ENCODE results near the gene UMODL1.
"Not testable (repeated sequence)": the region's sequence is repeated elsewhere in the genome, so short reads cannot be mapped to it uniquely, and the experiment has no call there.

Gene UMODL1

DNA sequence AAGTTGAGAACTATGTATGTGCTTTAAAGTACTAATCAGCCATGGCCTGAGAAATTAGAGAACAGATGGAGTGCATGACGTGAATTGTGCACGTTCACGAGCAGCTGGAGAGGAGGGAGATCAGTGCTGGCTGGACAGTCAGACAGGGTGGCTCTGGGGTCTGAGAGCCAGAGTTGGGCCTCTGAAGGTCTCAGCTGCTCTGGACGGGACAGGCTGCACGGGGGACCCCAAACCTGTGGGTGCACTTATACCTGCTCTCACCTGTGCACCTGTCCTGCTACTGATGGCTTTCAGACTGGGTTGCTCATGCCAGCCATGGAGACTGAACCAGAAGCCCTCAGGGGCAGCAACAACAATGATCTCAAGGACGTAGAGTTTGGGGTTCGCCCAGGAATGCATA is 43.5 kb downstream of the UMODL1 start:
- no peak for DNase-seq (ENCODE audit: low read depth)

DNA sequence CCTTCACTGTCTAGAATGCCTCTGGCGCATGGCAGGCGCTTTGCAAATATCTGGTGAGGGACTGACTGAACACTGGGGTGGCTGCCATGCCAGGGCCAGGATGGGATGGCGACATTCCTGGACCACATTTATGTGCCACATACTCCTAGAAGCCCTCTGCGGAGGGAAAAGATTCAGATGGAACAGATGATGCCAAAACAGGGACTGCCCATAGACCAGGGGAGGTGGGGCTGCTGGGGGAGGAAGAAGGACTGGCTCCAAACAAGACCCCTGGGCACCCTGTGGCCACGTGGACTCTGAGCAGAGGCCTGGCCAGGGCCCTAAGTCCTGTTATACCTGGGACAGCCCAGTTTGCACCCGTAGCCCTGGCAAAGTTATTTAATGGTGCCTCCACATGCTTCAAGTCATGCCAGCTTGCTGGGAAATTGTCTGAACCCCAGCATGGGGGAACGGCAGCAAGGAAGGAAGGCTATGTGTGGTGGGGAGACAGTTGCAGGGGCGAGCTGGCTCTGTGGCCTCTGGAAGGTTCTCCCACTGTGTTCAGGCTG is 44.1 kb downstream of the UMODL1 start:
- DNase-seq (ENCODE audit: low read depth): no peak

DNA sequence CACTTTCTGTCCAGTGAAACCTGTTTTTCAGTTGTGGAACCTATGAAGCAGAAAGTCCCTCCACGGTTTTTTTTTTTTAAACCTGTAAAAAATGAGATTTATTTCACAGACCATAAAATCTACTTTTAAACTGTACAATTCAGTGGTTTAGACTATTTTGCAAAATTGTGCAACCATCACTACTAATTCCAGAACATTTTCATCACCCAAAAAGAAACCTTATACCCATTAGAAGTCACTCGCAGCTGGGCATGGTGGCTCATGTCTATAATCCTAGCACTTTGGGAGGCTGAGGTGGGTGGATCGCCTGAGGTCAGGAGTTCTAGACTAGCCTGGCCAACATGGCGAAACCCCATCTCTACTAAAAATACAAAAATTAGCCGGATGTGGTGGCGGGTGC is 45.4 kb downstream of the UMODL1 start:
- DNase-seq (ENCODE audit: low read depth): not testable (repeated sequence)

DNA sequence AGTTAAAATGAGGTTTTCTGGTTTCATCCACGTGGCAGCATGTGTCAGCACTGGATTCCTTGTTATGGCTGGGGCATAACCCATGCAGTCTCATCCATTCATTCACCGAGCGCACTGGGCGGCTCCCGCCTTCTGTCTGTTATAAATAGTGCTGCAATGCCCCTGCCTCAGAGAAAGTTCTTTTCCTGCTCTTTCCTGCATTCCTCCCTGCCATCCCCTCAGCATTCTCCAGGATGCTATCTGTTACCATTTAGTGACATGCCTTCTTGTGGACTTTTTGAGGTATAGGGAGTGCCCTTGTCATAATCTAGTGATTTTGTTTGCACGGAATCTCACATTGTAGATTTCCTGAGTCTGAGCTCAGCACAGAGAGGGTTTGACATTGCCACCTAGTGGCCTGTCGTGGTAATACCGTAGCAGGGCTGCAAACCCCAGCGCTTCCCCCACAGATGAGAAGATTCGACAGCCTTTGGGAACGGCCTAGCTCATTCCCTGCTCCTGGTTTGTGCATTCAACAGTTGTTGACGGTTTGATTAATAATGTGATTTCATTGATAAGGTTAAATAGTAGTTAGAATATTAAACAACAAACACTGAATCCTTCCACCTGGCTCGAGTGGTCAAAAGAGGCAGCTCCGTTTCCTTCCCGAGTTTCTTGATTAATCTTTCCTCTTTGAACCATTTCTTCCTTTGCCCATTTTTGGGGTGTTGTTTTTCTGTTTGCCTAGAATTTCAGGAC is 46.3 kb downstream of the UMODL1 start:
- peak; percentile 62 for DNase-seq (ENCODE audit: low read depth)

DNA sequence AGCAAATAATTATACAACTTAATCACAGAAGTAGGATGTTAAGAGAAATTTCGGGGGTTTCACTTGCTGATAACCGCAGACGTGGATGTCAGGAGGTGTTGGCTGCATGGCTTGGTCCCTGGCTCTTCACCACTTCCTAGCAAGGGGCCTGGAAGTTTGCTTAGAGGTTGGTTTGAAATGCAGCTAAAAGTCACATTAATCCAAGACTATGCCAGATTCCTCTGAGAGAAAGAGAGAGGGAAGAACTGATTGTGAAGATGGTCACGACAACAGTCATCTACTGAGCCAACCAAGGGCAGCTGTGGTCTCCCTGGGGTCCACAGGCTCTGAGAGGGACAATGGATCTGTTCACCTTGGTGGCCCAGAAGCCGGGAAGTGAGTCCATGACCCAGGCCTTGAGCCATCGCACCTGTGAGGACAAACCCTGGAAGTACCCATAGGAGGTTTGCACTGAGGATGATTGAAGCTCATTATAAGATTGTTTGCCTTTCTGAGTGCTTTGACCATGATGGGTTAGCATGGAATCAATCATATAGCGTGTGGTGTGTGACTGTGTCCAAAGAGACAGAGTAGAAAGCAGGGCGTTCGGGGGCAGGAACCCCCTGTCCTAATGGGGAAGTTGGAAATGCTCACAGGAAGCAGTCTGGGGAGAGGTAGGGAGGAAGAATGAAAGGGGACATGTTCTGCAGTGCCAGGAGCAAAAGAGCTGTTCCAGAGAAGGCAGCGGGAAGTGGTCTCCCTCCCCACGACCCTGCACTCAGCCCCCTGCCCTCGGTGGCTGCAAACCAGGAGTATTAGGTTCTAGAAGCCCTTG is 47.1 kb downstream of the UMODL1 start:
- DNase-seq (ENCODE audit: low read depth): no peak

DNA sequence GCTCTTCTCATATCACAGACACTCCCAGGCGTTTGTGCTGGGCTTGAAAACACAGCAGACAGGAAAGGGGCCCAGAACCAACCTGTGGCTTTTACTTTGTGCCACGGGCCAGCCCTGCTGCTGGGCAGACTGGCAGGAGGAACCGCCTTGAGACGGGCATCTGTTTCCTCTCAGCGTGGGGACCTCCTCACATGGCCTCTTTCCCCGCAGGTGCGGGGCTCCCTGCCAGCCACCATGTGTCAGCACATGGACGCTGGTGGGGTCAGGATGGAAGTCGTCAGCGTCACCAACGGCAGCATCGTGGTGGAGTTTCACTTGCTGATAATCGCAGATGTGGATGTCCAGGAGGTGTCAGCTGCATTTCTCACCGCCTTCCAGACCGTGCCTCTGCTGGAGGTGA is 47.8 kb downstream of the UMODL1 start:
- no peak for DNase-seq (ENCODE audit: low read depth)

DNA sequence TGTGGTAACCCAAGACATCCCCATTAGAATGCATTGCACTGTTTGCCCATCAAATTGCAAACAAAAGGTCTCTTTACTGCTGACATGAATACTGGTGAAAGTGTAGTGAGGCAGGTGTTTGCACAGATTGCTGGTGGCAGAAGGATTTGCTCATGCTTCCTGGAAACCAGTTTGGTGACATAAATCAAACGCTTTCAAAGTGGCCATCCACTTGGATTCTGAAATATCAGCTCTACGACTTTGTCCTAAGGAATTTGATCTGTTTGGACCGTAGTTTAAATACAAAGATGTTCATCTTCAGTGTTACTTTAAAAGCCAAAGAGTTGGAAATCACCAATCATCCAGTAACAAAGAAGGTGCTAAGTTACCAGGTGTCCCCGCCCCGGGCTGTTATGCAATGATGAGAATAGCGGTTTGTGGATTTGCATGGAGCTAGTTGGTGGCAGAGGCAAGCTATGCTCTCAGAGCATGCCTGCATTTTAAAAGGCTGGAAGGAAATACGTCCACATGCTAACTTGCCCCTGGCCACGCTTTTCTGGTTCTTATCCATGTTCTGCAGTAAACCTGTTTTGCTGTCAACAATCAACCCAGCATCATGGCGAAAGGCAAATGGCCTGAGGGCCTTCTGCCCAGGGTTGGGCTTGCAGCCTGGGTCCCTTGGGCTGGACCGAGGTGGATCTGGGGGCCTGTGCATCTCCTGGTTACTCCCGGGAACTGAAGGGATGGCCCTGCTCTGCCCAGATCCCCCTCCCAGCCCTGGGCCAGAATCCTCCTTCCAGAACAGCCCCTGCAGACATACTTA is 49.2 kb downstream of the UMODL1 start:
- DNase-seq (ENCODE audit: low read depth): no peak

DNA sequence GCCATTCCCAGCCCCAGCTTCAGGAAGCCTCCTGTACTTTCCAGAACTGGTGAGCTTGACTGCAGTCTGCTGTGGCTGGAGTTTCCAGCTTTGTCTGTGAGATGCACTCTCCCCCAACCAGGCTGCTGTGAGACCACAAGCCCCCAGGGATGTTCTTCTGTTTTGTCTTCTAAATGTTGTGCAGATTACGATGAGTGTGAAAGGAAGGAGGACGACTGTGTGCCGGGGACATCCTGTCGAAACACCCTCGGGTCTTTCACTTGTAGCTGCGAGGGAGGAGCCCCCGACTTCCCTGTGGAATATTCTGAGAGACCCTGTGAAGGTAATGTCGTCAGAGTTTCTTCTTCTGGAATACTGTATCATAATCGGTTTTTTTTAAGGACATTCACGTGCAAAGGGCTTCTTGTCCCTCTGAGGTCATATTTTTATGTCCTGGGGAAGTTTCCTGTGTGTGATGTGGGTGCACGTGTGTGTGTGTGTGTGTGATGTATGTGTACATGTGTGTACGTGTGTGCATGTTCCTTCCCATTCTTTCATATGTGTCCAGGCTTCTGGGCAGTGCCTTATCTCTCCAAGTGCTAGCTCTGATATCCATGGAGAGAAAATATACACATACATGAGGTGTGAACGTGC is 49.9 kb downstream of the UMODL1 start:
- no peak for DNase-seq (ENCODE audit: low read depth)

DNA sequence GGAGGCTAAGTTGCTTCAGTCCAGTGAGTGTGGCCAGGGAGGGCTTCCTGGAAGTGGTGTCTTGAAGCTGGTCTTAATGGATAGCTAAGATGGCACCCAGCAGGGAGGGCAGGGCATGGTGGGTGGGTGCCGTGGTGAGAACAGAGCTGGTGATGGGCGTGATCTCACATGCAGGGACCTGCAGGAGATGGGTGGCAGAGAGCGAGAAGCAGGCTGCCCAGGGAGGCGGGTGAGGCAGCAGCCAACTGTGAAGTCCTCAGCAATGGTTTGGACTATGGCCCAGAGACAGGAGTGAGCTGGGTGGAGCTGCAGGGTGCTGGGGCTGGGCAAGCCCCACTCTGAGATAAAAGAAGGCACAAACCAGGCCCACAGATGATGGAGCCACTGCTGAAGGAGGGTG is 50.7 kb downstream of the UMODL1 start:
- DNase-seq (ENCODE audit: low read depth): no peak

DNA sequence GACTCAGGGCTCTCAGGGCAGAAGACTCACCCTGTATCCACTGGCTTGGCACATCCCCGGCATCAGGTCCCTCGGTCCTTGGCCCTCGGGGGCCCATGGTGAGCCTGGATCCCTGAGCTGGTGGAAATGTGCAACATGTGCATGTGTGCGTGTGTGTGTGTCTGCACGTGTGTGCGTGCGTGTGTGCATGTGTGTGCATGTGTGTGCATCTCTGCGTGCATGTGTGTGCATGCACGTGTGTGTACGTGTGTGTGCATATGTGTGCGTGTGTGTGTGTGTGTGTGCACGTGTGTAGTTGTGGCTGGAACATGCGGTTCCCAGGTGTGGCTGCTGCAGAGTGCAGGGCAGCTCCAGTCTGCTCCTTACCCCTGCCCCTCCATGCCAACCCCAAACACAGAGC is 51.3 kb downstream of the UMODL1 start:
- DNase-seq (ENCODE audit: low read depth): no peak

DNA sequence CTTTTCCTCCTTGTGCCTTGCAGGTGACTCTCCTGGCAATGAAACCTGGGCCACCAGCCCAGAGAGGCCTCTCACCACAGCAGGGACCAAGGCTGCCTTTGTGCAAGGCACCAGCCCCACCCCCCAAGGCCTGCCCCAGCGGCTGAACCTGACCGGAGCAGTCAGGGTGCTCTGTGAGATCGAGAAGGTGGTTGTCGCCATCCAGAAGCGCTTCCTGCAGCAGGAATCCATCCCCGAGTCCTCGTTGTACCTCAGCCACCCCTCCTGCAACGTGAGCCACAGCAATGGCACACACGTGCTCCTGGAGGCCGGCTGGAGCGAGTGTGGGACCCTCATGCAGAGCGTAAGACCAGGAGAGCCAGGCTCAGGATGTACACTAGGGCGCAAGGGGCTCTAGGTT is 51.7 kb downstream of the UMODL1 start:
- no peak for DNase-seq (ENCODE audit: low read depth)

DNA sequence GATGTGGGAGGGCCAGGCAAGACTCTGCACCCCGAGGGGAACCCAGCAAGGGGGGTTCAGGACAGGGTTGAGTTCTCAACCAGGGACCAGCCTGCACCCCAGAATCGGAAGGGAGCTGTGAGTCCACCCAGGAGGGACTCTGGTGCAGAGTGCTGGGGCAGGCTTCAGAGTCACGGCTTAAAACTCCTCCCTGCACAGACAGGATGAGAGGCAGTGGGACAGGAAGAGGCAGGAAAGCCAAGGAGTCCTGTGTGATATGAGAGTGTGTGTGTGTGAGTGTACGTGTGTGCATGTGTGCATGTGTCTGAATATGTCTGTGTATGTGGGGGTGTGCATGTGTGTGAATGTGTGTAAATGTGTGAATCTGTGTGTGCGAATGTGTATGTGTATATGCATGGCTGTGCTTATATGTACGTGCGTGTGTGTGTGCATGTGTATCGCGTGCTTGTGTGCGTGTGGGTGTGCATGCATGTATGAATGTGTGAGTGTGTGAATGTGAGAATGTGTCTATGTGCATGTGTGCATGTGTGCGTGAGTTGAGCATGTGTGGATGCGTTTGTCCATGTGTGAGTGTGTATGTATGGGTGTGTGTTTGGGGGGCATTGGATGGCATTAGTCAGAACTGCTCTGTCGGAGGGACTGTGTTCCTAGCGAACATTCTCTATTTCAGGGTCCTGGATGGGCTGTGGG is 52.2 kb downstream of the UMODL1 start:
- no peak for DNase-seq (ENCODE audit: low read depth)

DNA sequence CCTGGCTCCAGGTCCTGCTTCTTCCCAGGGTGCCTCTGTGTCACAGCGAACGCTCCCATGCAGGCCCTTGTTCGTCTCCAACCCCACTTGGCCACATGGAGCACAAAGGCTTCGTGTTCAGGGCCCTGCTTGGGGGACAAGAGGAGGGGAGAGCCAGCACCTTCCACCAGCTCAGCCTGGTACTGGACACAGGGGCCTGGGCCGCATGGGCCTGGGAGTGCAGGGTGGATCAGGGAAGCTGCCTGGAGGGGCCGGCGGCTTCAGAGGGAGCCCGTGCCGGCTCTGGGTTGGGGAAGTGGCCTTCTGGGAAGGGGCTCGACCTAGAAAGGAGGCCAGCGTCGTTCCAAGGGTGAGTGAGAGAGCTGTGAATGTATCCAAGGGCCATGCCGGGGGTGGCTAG is 53.0 kb downstream of the UMODL1 start:
- no peak for DNase-seq (ENCODE audit: low read depth)

DNA sequence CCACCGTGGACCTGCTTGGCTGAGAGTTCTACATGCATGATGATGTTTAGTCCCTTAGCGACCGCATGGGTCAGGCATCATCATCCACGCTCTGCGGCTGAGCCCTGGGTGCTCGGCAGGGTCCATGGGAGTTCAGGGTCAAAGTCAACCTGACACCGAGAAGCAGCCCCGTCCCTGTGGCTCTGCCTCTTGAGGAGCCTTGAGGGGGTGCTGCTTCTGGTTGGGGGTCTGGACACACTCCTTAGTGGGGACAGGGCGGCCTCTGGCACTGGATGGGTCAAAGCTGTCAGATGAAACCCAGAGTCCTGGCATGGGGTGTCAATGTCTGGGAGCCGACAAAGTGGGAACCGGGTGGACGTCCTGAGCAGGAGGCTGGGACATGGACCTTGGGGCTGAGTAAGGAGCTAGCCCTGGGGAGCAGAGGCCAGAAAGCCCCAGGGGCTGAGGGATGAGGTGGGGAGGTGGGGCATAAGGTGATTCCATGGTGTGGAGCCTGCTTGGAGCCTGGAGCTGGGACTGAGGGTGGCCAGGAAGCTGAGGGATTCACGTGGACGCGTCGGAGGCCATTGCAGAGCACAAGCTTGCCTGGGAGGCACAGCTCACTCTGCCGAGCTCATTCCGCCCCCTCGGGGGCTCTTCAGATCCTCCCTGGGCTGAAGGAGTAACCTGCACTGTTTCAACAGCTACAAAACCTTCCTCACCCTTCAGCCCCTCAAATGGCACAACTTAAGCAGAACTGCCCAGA is 53.9 kb downstream of the UMODL1 start:
- DNase-seq (ENCODE audit: low read depth): no peak

DNA sequence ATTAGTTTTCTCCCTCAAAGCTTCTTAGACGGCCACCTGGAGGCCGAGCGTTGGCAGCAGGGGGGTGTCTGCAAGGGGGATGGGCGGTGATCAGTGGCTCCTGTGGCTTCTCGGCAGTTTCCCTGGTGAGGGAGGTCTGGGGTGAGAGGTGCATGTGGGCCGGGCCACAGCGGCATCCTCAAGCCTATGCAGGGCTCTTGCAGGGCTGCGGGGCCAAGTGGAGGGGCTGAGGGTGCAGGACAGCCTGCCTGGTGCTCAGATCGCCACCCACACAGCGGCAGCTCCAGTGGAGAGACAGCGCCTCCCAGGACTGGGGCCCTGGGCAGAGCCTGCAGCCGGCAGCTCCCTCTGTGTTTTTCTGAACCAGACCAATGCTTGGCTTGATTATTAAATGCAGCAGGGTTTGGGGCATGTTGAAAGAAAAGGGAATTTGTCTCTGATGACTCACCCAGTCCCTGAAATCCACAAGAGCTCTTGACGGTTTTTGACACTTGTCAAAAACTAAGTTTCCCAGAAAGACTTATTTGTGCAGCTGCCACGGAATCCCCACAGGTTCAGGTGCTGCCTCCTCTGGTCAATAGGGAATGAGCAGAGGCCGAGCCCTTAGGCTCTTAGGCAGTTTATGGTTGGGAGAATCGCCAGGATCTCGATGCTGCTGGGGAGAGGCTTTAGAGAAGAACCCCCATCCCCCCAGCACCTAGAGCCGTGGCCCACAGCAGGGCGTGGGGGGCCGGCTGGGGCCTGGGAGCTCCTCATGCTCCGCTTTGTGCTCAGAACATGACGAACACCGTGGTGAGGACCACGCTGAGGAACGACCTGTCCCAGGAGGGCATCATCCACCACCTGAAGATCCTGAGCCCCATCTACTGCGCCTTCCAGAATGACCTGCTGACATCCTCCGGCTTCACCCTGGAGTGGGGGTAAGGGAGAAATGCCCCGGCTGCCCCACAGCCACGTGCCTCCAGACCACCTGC is 54.7 kb downstream of the UMODL1 start:
- DNase-seq (ENCODE audit: low read depth): peak; percentile 56

DNA sequence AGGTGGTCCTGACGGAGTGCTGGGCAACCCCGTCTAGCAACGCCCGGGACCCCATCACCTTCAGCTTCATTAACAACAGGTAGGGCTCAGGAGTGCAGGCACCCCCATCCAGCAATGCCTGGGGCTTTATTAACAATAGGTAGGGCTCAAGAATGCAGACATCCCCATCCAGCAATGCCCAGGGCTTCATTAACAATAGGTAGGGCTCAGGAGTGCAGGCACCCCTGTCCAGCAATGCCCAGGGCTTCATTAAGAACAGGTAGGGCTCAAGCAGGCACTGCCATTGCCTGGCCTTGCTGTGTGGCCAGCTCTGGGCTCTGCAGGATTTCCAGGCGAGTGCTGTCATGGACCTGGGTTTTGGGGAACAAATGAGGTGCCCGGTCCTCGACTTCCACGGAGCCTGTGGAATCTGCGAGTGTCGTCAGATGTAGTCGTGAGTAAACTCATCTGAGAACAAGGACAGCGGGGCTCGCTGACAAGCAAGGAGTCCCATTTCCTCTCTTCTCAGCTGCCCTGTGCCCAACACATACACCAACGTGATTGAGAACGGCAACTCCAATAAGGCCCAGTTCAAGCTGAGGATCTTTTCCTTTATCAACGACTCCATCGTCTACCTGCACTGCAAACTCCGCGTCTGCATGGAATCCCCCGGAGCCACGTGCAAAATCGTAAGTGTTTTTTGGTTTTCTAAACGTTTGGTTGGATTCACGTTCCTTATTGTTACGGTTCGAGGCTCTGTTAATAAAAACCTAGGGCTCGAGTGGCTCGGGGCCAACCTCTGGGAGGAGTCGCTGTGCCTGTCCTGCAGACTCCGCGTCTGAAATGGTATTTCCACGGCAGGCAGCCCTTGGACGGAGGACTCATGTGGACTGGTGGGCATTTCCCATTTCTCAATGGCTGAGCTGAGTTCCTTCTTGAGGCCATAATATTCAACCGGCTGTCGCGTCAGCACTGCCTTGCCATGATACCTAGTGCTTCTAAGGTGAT is 56.3 kb downstream of the UMODL1 start:
- no peak for DNase-seq (ENCODE audit: low read depth)

DNA sequence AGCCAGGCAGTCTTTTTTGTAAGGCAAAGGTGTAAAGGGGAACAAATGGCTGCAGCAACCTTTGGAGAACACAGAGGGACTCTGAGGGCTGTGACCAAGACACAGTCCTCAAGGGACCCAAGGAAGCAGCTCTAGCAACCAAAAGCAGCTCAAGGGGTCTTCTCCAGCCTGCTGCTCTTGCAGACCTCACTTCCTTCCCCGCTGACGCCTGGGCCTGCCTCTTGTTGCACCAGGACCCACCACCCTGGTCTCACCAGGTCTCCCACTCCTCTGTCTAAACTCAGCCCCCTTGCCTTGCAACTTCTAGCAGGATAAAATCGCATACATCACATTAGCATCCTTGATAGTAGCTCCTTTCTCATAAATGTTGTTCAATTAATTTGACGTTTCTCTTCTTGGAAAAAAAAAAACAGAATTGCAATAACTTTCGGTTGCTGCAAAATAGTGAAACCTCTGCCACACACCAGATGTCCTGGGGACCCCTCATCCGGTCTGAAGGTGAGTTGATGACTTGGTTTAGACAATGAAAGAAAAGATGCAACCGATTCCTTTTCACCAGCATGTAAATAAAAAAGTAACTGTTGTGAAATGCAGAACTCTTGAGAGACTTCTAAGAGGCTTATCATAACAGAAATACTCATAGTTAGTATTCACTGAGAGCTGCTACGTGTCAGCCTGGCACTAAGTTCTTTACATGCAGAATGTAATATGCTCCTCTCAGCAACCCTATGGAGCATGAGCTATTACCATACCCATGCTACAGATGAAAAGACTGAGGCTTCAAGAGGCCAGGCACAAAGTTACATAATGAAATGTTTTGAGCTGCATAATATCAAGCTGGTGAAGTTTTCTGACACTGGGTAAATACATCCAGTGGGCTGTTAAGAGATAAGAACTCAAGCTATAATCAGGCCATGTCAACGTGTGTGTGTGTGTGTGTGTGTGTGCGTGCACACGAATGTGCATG is 58.5 kb downstream of the UMODL1 start:
- DNase-seq (ENCODE audit: low read depth): peak; percentile 10
